K562 (cell line): ENCODE data around the gene SMARCB1. TPM values are rescaled to one million over a fixed set of nuclear protein-coding genes. Genes with fewer than 3 reads are reported as not detected.

ENCODE experiments used
- ATAC-seq: fragments of 200-7000 bp; cut with Tn5 transposase; 3 replicates; pipeline ENCODE4 v1.9.1; 2020; ENCODE audit warnings: moderate library complexity
- BruUV-seq: library from RNA; stranded (reverse); fragments of 400-500 nt; replicated peaks from 2 replicates; lab custom pipeline; 2021; lab: Mats Ljungman, UMichigan
- CTCF ChIA-PET: fragments of 300-600 bp; formaldehyde crosslinking; extraction: SDS; loops from one replicate; lab custom pipeline; 2021; ENCODE audit warnings: low intra/inter-chr PET ratio; lab: Yijun Ruan, JAX
- POLR2A ChIA-PET: fragments of 300-600, 350-650 bp; sonication (Branson Sonifier 250); formaldehyde crosslinking; extraction: SDS; loops from one replicate; lab custom pipeline; 2021; ENCODE audit warnings: antibody characterized with exemption, inconsistent platforms; lab: Yijun Ruan, JAX
- DNase-seq, 4 experiments: peaks; one replicate each; pipeline versions ENCODE4 v3.0.0 to v3.0.0-alpha.2; 2011 to 2018; ENCODE audit warnings: low spot score in 3 of 4, mixed read lengths in 3 of 4; ENCODE audit errors: extremely low read depth in 1 of 4
- FAIRE-seq: peaks from 2 replicates; lab custom pipeline; 2011; peaks lifted over from hg19 to GRCh38; lab: Jason Lieb, UNC
- H2AFZ ChIP-seq: 2 replicates; pipeline ENCODE4 v1.6.0; 2011; ENCODE audit warnings: low read depth, low read length, control low read depth, inconsistent platforms
- H3K27ac ChIP-seq: fragments of 200-600 bp; 3 replicates; pipeline ENCODE4 v1.8.0; 2011; ENCODE audit warnings: low read depth, mild to moderate bottlenecking, control low read depth, inconsistent platforms, low read length, moderate library complexity, mixed read lengths; ENCODE audit errors: extremely low read depth
- H3K27me3 ChIP-seq, 2 experiments: fragments of 300-600 bp in 1 of 2; 2 replicates in 1 of 2; 3 replicates in 1 of 2; pipeline versions ENCODE4 v1.6.0 to v1.8.0; 2011; ENCODE audit warnings: inconsistent platforms in 2 of 2, low read length in 2 of 2, mild to moderate bottlenecking in 1 of 2, mixed read lengths in 1 of 2, moderate library complexity in 1 of 2; ENCODE audit not compliant: control insufficient read depth in 2 of 2, insufficient read depth in 2 of 2
- H3K36me3 ChIP-seq: fragments of 300-600 bp; 3 replicates; pipeline ENCODE4 v1.8.0; 2011; ENCODE audit warnings: mild to moderate bottlenecking, low read length, inconsistent platforms; ENCODE audit not compliant: control insufficient read depth, insufficient read depth
- H3K4me1 ChIP-seq, 2 experiments: fragments of 200-600 bp in 1 of 2; replicated peaks in 1 of 2; 2 replicates in 1 of 2; 3 replicates in 1 of 2; pipeline versions ENCODE4 v1.5.1 to v1.8.0; 2011; ENCODE audit warnings: inconsistent platforms in 2 of 2, low read length in 2 of 2, mild to moderate bottlenecking in 1 of 2, mixed read lengths in 1 of 2, moderate library complexity in 1 of 2; ENCODE audit not compliant: control insufficient read depth in 2 of 2, insufficient read depth in 2 of 2
- H3K4me2 ChIP-seq: 2 replicates; pipeline ENCODE4 v1.6.1; 2011; ENCODE audit warnings: low read length, control low read depth, inconsistent platforms, mixed read lengths; ENCODE audit not compliant: insufficient read depth
- H3K4me3 ChIP-seq: fragments of 200-600 bp; sonication (generic), shearing (Covaris generic); 2 replicates; pipeline ENCODE4 v1.5.1; 2016; ENCODE audit warnings: control low read depth, inconsistent platforms
- H3K79me2 ChIP-seq: fragments of 200-600 bp; 3 replicates; pipeline ENCODE4 v1.8.0; 2011; ENCODE audit warnings: low read length, inconsistent platforms; ENCODE audit not compliant: control insufficient read depth, insufficient read depth
- H3K9ac ChIP-seq, 2 experiments: 2 replicates each; pipeline versions ENCODE4 v1.6.0 to v1.6.1; 2011; ENCODE audit warnings: low read depth in 2 of 2, low read length in 2 of 2, control low read depth in 1 of 2, inconsistent platforms in 1 of 2, mild to moderate bottlenecking in 1 of 2, mixed read lengths in 1 of 2; ENCODE audit not compliant: insufficient read depth in 1 of 2
- H3K9me1 ChIP-seq: one replicate; pipeline ENCODE4 v1.6.0; 2011; ENCODE audit warnings: inconsistent platforms, mild to moderate bottlenecking, low read length, moderate library complexity; ENCODE audit not compliant: control insufficient read depth, insufficient read depth
- H3K9me3 ChIP-seq: replicated peaks from 2 replicates; pipeline ENCODE4 v1.5.1; 2011; ENCODE audit warnings: low read depth, low read length, inconsistent platforms; ENCODE audit not compliant: control insufficient read depth, insufficient read depth
- H4K20me1 ChIP-seq: replicated peaks from 2 replicates; pipeline ENCODE4 v1.6.1; 2011; ENCODE audit warnings: low read length, inconsistent platforms, mixed read lengths; ENCODE audit not compliant: control insufficient read depth, insufficient read depth
- BCOR ChIP-seq: fragments of 450-650 bp; IDR thresholded peaks from 2 replicates; pipeline ENCODE4 v1.6.1; 2016
- FOXK2 ChIP-seq, 2 experiments: fragments of 450-650 bp; IDR thresholded peaks in 1 of 2; conservative IDR thresholded peaks in 1 of 2; 2 replicates each; pipeline ENCODE4 v1.6.1; 2016; ENCODE audit warnings: low read depth in 2 of 2, mild to moderate bottlenecking in 1 of 2
- SREBF2 ChIP-seq: sonication (generic); formaldehyde crosslinking; IDR thresholded peaks from 2 replicates; pipeline ENCODE4 v1.4.0; 2020; ENCODE audit warnings: mild to moderate bottlenecking, missing genetic modification reagents
- WGBS: fragments of 100-300 bp; shearing (Covaris generic); methylation state at CpG from one replicate; pipeline ENCODE4 v1.1.6; 2016; ENCODE audit warnings: low coverage, mixed read lengths; ENCODE audit not compliant: insufficient coverage; ENCODE audit errors: missing lambda C conversion rate; 5-methylcytosine and 5-hydroxymethylcytosine counted together
- in situ Hi-C: fragments of 300-500 bp; cut with MboI; formaldehyde crosslinking; loops from 4 replicates; pipeline ENCODE4 v1.15.0; 2018; ENCODE audit warnings: inconsistent platforms, mixed read lengths
- intact Hi-C: fragments of 100-400 bp; cut with micrococcal nuclease; formaldehyde crosslinking; loops from 2 replicates; pipeline ENCODE4 v1.14.2; 2022
- polyA plus RNA-seq, 8 experiments: library from polyadenylated mRNA; depleted of rRNA in 4 of 8; stranded (reverse) in 5 of 8; unstranded in 3 of 8; fragments of >200 nt; fragmentation: Nextera tagmentation in 2 of 8; fragmentation: Illumina TruSeq in 1 of 8; extraction: Ambion mirVana in 2 of 8; extraction: Trizol in 1 of 8; gene quantifications; 2 replicates each; pipeline versions ENCODE4 v1.2.1 to v1.2.3, GENCODE V29; 2011 to 2014; ENCODE audit warnings: inconsistent platforms in 1 of 8, missing spikeins in 1 of 8
- total RNA-seq, 7 experiments: library from RNA; depleted of rRNA in 6 of 7; stranded (reverse); fragments of >200 nt in 6 of 7; fragmentation: Illumina TruSeq in 2 of 7; extraction: Trizol in 2 of 7; gene quantifications; 2 replicates each; pipeline versions ENCODE4 v1.2.1 to v1.2.3, GENCODE V29; 2011 to 2021; ENCODE audit warnings: low replicate concordance in 1 of 7
- TF ChIP-seq, protein P1 (sequence below): sonication (generic); formaldehyde crosslinking; IDR thresholded peaks from 2 replicates; pipeline ENCODE4 v1.4.0; 2020; ENCODE audit warnings: mild to moderate bottlenecking, missing genetic modification reagents
- TF ChIP-seq, protein P2 (sequence below): fragments of 450-650 bp; IDR thresholded peaks from 2 replicates; pipeline ENCODE4 v1.7.0; 2016; ENCODE audit warnings: borderline replicate concordance

Gene SMARCB1
- total and polyA plus RNA-seq, 9 of the 15 experiments (the other 6 are each of a cell fraction or from before 2014, with no cell fraction given), result 1.2 to 113 (median 65.4) TPM

DNA sequence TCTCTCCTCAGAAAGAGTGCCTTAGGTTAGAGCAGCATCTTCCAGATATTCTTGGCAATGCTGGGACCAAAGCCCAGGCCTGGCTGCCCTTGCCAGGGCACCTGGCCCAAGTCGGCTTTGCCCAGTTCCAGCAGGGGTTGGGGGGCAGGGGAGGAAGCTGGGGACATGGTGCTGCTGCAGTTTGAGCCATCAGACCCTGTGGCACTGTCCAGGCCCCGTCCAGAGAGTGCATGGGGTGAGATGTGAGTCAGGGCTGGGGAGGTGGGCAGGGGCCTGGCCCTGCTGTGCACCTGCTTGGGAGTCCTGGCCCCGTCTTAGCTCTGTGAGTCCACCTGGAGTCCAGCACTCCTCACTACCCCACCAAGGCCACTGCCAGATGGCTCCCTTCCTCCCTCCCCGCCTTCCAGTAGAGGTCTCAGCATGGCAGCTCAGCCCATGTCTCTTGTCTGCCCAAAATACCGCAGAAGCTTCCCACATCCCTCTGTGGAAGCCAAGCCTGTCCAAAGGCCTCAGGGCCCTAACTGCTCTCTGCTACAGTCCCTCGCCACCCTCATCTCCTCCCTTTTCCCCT is 35.4 kb downstream of the SMARCB1 start (continued):
- TF ChIP-seq, protein P1, sequence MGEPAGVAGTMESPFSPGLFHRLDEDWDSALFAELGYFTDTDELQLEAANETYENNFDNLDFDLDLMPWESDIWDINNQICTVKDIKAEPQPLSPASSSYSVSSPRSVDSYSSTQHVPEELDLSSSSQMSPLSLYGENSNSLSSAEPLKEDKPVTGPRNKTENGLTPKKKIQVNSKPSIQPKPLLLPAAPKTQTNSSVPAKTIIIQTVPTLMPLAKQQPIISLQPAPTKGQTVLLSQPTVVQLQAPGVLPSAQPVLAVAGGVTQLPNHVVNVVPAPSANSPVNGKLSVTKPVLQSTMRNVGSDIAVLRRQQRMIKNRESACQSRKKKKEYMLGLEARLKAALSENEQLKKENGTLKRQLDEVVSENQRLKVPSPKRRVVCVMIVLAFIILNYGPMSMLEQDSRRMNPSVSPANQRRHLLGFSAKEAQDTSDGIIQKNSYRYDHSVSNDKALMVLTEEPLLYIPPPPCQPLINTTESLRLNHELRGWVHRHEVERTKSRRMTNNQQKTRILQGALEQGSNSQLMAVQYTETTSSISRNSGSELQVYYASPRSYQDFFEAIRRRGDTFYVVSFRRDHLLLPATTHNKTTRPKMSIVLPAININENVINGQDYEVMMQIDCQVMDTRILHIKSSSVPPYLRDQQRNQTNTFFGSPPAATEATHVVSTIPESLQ (CRISPR knock-in tag), result no peak
- TF ChIP-seq SREBF2 (CRISPR knock-in tag), result no peak

GRCh38 chr22:23823331-23823791 is 36.6 kb downstream of the SMARCB1 start:
- ChIA-PET CTCF (no interaction called here), POLR2A (interaction anchor here (0.5 kb wide), 1 partner anchor 21 kb away, joined by 3 read pairs; no protein-coding TSS in a partner anchor)
- H3K27me3 ChIP-seq, result no peaks in the 10 kb centered on the region
- no peaks in the 10 kb centered on the region for H3K9me3 ChIP-seq
- no TSS peak for BruUV-seq
- no peak for FAIRE-seq
- intact Hi-C loops, result no loop called here
- WGBS, result 91% methylated on average over 8 of the region's 14 CpGs
- no peak overlapping the region for H3K27ac ChIP-seq
- DNase-seq, result no peak
- no peaks in the 10 kb centered on the region for H4K20me1 ChIP-seq
- H3K36me3 ChIP-seq, result peaks cover 69% of the 10 kb centered on the region; the same call in 2 of the 3 replicates
- no peak overlapping the region for H3K4me2 ChIP-seq
- H3K9me1 ChIP-seq, result no peaks in the 10 kb centered on the region
- no peak overlapping the region for H3K4me3 ChIP-seq
- no peak overlapping the region for H3K9ac ChIP-seq
- TF ChIP-seq BCOR, result no peak
- TF ChIP-seq FOXK2 (conservative IDR thresholded peaks at IDR 0.05 in 1 of 2, IDR thresholded peaks at IDR 0.05 in 1 of 2; ENCODE audit: low read depth in 2 of 2), result no peak
- TF ChIP-seq, protein P2, sequence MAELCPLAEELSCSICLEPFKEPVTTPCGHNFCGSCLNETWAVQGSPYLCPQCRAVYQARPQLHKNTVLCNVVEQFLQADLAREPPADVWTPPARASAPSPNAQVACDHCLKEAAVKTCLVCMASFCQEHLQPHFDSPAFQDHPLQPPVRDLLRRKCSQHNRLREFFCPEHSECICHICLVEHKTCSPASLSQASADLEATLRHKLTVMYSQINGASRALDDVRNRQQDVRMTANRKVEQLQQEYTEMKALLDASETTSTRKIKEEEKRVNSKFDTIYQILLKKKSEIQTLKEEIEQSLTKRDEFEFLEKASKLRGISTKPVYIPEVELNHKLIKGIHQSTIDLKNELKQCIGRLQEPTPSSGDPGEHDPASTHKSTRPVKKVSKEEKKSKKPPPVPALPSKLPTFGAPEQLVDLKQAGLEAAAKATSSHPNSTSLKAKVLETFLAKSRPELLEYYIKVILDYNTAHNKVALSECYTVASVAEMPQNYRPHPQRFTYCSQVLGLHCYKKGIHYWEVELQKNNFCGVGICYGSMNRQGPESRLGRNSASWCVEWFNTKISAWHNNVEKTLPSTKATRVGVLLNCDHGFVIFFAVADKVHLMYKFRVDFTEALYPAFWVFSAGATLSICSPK, result no peak
- TF ChIP-seq, all 486 proteins: peak for 0
- no peaks in the 10 kb centered on the region for H3K79me2 ChIP-seq
- no peak overlapping the region for H2AFZ ChIP-seq
- no peak for ATAC-seq
- in situ Hi-C loops, result no loop called here
- H3K4me1 ChIP-seq, result no peaks in the 10 kb centered on the region
